ENCODE measurements around the gene KIF26B.

KIF26B gene

GRCh38 chr1:245365095-245366020 lies 210.6 kb downstream of the KIF26B start:
- peak in 1 of 2 experiments; percentile 3 for DNase-seq

- DNase-seq, result no peak
Observed at GRCh38 chr1:245366886-245367285, 212.1 kb downstream of the KIF26B start.

- no peak for DNase-seq
Observed at GRCh38 chr1:245370175-245370825, 215.5 kb downstream of the KIF26B start.

GRCh38 chr1:245370905-245371581 lies 216.3 kb downstream of the KIF26B start:
- peak; percentile 60 to 83 for DNase-seq

GRCh38 chr1:245373131-245373530 lies 218.3 kb downstream of the KIF26B start:
- DNase-seq, result no peak

- no peak for DNase-seq
Observed at GRCh38 chr1:245375789-245376460, 221.1 kb downstream of the KIF26B start.

GRCh38 chr1:245377854-245378253 lies 223.1 kb downstream of the KIF26B start:
- DNase-seq, result no peak

GRCh38 chr1:245378311-245378722 lies 223.5 kb downstream of the KIF26B start:
- no peak for DNase-seq

- DNase-seq, result no peak
Observed at GRCh38 chr1:245378745-245379144, 224.0 kb downstream of the KIF26B start.

- DNase-seq, result no peak
Observed at GRCh38 chr1:245380790-245381535, 226.2 kb downstream of the KIF26B start.

- no peak for DNase-seq
Observed at GRCh38 chr1:245382981-245383380, 228.2 kb downstream of the KIF26B start.

GRCh38 chr1:245383396-245384330 lies 228.9 kb downstream of the KIF26B start:
- DNase-seq, result no peak

GRCh38 chr1:245386297-245386971 lies 231.6 kb downstream of the KIF26B start:
- DNase-seq, result no peak

GRCh38 chr1:245388687-245389086 lies 233.9 kb downstream of the KIF26B start:
- no peak for DNase-seq

- DNase-seq, result no peak
Observed at GRCh38 chr1:245389873-245390272, 235.1 kb downstream of the KIF26B start.

- DNase-seq, result no peak
Observed at GRCh38 chr1:245390975-245391374, 236.2 kb downstream of the KIF26B start.

GRCh38 chr1:245393694-245394093 lies 238.9 kb downstream of the KIF26B start:
- DNase-seq, result no peak

GRCh38 chr1:245395680-245396079 lies 240.9 kb downstream of the KIF26B start:
- peak in 1 of 2 experiments; percentile 7 for DNase-seq

GRCh38 chr1:245396615-245397014 lies 241.8 kb downstream of the KIF26B start:
- DNase-seq, result no peak

GRCh38 chr1:245397771-245398170 lies 243.0 kb downstream of the KIF26B start:
- no peak for DNase-seq

Measured in NCI-H524 (cell line).